Activated CD8-positive, alpha-beta memory T cell treated with anti-CD3 and anti-CD28 coated beads, Interleukin-2, amount 50 U/mL, for 24 hours (primary cell): ENCODE measurements around the gene LMO2.
"Not testable (repeated sequence)": the region's sequence is repeated elsewhere in the genome, so short reads cannot be mapped to it uniquely, and the experiment has no call there.

Experiments
- DNase-seq: peaks from one replicate; pipeline ENCODE4 v3.0.0-alpha.2; 2020; ENCODE audit errors: extremely low read depth

Gene LMO2

GRCh38 chr11:33861941-33862589 lies 29.8 kb downstream of the LMO2 start:
- DNase-seq, result no peak

- no peak for DNase-seq
Measured at GRCh38 chr11:33861386-33861785, 30.5 kb downstream of the LMO2 start.

- no peak for DNase-seq
Measured at GRCh38 chr11:33860926-33861325, 30.9 kb downstream of the LMO2 start.

- DNase-seq, result no peak
Measured at GRCh38 chr11:33859306-33859705, 32.6 kb downstream of the LMO2 start.

GRCh38 chr11:33857933-33858371 lies 33.9 kb downstream of the LMO2 start:
- DNase-seq, result peak; percentile 54

GRCh38 chr11:33855500-33855899 lies 36.4 kb downstream of the LMO2 start:
- no peak for DNase-seq

- no peak for DNase-seq
Measured at GRCh38 chr11:33848717-33849390, 43.0 kb downstream of the LMO2 start.

GRCh38 chr11:33847251-33847650 lies 44.6 kb downstream of the LMO2 start:
- no peak for DNase-seq

GRCh38 chr11:33844236-33844635 lies 47.6 kb downstream of the LMO2 start:
- no peak for DNase-seq

GRCh38 chr11:33843018-33843417 lies 48.9 kb downstream of the LMO2 start:
- DNase-seq, result no peak

- no peak for DNase-seq
Measured at GRCh38 chr11:33842236-33842915, 49.5 kb downstream of the LMO2 start.

GRCh38 chr11:33838234-33838633 lies 53.6 kb downstream of the LMO2 start:
- DNase-seq, result not testable (repeated sequence)

GRCh38 chr11:33837334-33837733 lies 54.5 kb downstream of the LMO2 start:
- not testable (repeated sequence) for DNase-seq

GRCh38 chr11:33835143-33835878 lies 56.6 kb downstream of the LMO2 start:
- no peak for DNase-seq

- DNase-seq, result no peak
Measured at GRCh38 chr11:33832676-33833075, 59.2 kb downstream of the LMO2 start.

GRCh38 chr11:33830903-33831648 lies 60.8 kb downstream of the LMO2 start:
- DNase-seq, result no peak

- peak; percentile 9 for DNase-seq
Measured at GRCh38 chr11:33829430-33830141, 62.3 kb downstream of the LMO2 start.

GRCh38 chr11:33828604-33829429 lies 63.1 kb downstream of the LMO2 start:
- DNase-seq, result no peak

- DNase-seq, result no peak
Measured at GRCh38 chr11:33827206-33827605, 64.7 kb downstream of the LMO2 start.
